Neural cell (in vitro differentiated cells): ENCODE data around the gene UNCX.
"Not testable (repeated sequence)": the region's sequence is repeated elsewhere in the genome, so short reads cannot be mapped to it uniquely, and the experiment has no call there.

Experiments
- POLR2AphosphoS5 ChIP-seq: IDR thresholded peaks from 2 replicates; pipeline ENCODE4 v1.6.1; 2012
- REST ChIP-seq: IDR thresholded peaks from 2 replicates; pipeline ENCODE4 v1.6.1; 2012; ENCODE audit warnings: borderline replicate concordance
- TAF1 ChIP-seq: IDR thresholded peaks from 2 replicates; pipeline ENCODE4 v1.6.1; 2012; ENCODE audit warnings: low read depth
- TF ChIP-seq, protein P1 (sequence below): fragments of 450-650 bp; IDR thresholded peaks from 2 replicates; pipeline ENCODE4 v1.5.1; 2014; ENCODE audit warnings: antibody characterized with exemption, mild to moderate bottlenecking, moderate library complexity; ENCODE audit not compliant: poor library complexity, severe bottlenecking

DNA sequence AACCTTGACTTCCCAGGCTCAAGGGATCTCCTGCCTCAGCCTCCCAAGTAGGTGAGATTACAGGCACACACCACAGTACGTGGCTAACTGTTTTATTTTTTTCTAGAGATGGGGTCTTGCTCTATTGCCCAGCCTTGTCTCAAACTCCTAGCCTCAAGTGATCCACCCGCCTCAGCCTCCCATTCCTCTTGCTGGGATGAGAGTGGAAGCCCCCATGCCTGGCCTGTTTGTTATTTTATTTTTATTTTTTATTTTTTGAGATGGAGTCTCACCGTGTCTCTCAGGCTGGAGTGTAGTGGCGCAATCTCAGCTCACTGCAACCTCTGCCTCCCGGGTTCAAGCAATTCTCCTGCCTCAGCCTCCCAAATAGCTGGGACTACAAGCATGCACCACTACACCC, 20.6 kb upstream of the UNCX start:
- TF ChIP-seq, protein P1, sequence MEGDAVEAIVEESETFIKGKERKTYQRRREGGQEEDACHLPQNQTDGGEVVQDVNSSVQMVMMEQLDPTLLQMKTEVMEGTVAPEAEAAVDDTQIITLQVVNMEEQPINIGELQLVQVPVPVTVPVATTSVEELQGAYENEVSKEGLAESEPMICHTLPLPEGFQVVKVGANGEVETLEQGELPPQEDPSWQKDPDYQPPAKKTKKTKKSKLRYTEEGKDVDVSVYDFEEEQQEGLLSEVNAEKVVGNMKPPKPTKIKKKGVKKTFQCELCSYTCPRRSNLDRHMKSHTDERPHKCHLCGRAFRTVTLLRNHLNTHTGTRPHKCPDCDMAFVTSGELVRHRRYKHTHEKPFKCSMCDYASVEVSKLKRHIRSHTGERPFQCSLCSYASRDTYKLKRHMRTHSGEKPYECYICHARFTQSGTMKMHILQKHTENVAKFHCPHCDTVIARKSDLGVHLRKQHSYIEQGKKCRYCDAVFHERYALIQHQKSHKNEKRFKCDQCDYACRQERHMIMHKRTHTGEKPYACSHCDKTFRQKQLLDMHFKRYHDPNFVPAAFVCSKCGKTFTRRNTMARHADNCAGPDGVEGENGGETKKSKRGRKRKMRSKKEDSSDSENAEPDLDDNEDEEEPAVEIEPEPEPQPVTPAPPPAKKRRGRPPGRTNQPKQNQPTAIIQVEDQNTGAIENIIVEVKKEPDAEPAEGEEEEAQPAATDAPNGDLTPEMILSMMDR: not testable (repeated sequence)
- TF ChIP-seq REST, POLR2AphosphoS5, TAF1: not testable (repeated sequence)
